ENCODE results near the gene CREB3.

Gene CREB3

GRCh38 chr9:35689542-35690293, 42.7 kb upstream of the CREB3 start, which contains the start of gene TPM2:
Gene TPM2 (minus strand): TSS chr9:35689925. CDS start chr9:35689817, 108 bp downstream.
- FAIRE-seq (no peak), DNase-seq (ENCODE audit: insufficient read length, low spot score) (peak; percentile 53)
- TF ChIP-seq PAX5 (IDR thresholded peaks at IDR 0.05; ENCODE audit: insufficient read depth, low read length, severe bottlenecking) (no peak), POLR2A (IDR thresholded peaks at IDR 0.05; ENCODE audit: low read depth, low read length) (peak; percentile 44; the same call in 1 of the 2 replicates), POLR2AphosphoS5 (IDR thresholded peaks at IDR 0.05; ENCODE audit: low read depth, low read length) (0 out of 2 replicates have a peak, but pooled peaks have one; percentile 48)

- no peak for DNase-seq (ENCODE audit: insufficient read length, low spot score)
Observed at GRCh38 chr9:35690294-35690613, 42.2 kb upstream of the CREB3 start.

GRCh38 chr9:35690614-35691333, 41.7 kb upstream of the CREB3 start:
- DNase-seq (ENCODE audit: insufficient read length, low spot score) = peak; percentile 54
- no peak for TF ChIP-seq PAX5 (IDR thresholded peaks at IDR 0.05; ENCODE audit: insufficient read depth, low read length, severe bottlenecking)
- TF ChIP-seq POLR2A (IDR thresholded peaks at IDR 0.05; ENCODE audit: low read depth, low read length) = no peak
- no peak for TF ChIP-seq TAF1 (IDR thresholded peaks at IDR 0.05; ENCODE audit: low read depth, low read length)
- no peak for TF ChIP-seq SPI1 (IDR thresholded peaks at IDR 0.05; ENCODE audit: low read depth, low read length)
- no peak for TF ChIP-seq POLR2AphosphoS5 (IDR thresholded peaks at IDR 0.05; ENCODE audit: low read depth, low read length)
- no peak for TF ChIP-seq POU2F2 (IDR thresholded peaks at IDR 0.05; ENCODE audit: low read depth, low read length)
- FAIRE-seq = peak; percentile 66

More at GRCh38 chr9:35690294-35690613, 42.2 kb upstream of the CREB3 start:
- peak; percentile 63 for FAIRE-seq
- TF ChIP-seq PAX5 (IDR thresholded peaks at IDR 0.05; ENCODE audit: insufficient read depth, low read length, severe bottlenecking) (no peak), POLR2A (IDR thresholded peaks at IDR 0.05; ENCODE audit: low read depth, low read length) (no peak), POLR2AphosphoS5 (IDR thresholded peaks at IDR 0.05; ENCODE audit: low read depth, low read length) (no peak), SPI1 (IDR thresholded peaks at IDR 0.05; ENCODE audit: low read depth, low read length) (no peak), POU2F2 (IDR thresholded peaks at IDR 0.05; ENCODE audit: low read depth, low read length) (no peak), TAF1 (IDR thresholded peaks at IDR 0.05; ENCODE audit: low read depth, low read length) (no peak)

- FAIRE-seq (no peak), DNase-seq (ENCODE audit: insufficient read length, low spot score) (no peak)
- TF ChIP-seq SPI1 (IDR thresholded peaks at IDR 0.05; ENCODE audit: low read depth, low read length) = no peak
- TF ChIP-seq POLR2AphosphoS5 (IDR thresholded peaks at IDR 0.05; ENCODE audit: low read depth, low read length) = no peak
- no peak for TF ChIP-seq POU2F2 (IDR thresholded peaks at IDR 0.05; ENCODE audit: low read depth, low read length)
- TF ChIP-seq PAX5 (IDR thresholded peaks at IDR 0.05; ENCODE audit: insufficient read depth, low read length, severe bottlenecking) = no peak
- TF ChIP-seq POLR2A (IDR thresholded peaks at IDR 0.05; ENCODE audit: low read depth, low read length) = no peak
- no peak for TF ChIP-seq TAF1 (IDR thresholded peaks at IDR 0.05; ENCODE audit: low read depth, low read length)
Observed at GRCh38 chr9:35691334-35691650, 41.2 kb upstream of the CREB3 start.

GRCh38 chr9:35691757-35692301, 40.6 kb upstream of the CREB3 start:
- no peak for FAIRE-seq
- no peak for DNase-seq (ENCODE audit: insufficient read length, low spot score)
- no peak for TF ChIP-seq POU2F2 (IDR thresholded peaks at IDR 0.05; ENCODE audit: low read depth, low read length)
- TF ChIP-seq PAX5 (IDR thresholded peaks at IDR 0.05; ENCODE audit: insufficient read depth, low read length, severe bottlenecking) = no peak
- TF ChIP-seq POLR2AphosphoS5 (IDR thresholded peaks at IDR 0.05; ENCODE audit: low read depth, low read length) = no peak
- no peak for TF ChIP-seq TAF1 (IDR thresholded peaks at IDR 0.05; ENCODE audit: low read depth, low read length)
- no peak for TF ChIP-seq SPI1 (IDR thresholded peaks at IDR 0.05; ENCODE audit: low read depth, low read length)
- no peak for TF ChIP-seq POLR2A (IDR thresholded peaks at IDR 0.05; ENCODE audit: low read depth, low read length)

GRCh38 chr9:35695943-35696401, 36.5 kb upstream of the CREB3 start:
- FAIRE-seq (no peak), DNase-seq (ENCODE audit: insufficient read length, low spot score) (no peak)
- TF ChIP-seq POLR2AphosphoS5 (IDR thresholded peaks at IDR 0.05; ENCODE audit: low read depth, low read length) (no peak), POLR2A (IDR thresholded peaks at IDR 0.05; ENCODE audit: low read depth, low read length) (no peak), POU2F2 (IDR thresholded peaks at IDR 0.05; ENCODE audit: low read depth, low read length) (no peak), TAF1 (IDR thresholded peaks at IDR 0.05; ENCODE audit: low read depth, low read length) (no peak), PAX5 (IDR thresholded peaks at IDR 0.05; ENCODE audit: insufficient read depth, low read length, severe bottlenecking) (no peak), SPI1 (IDR thresholded peaks at IDR 0.05; ENCODE audit: low read depth, low read length) (no peak)

GRCh38 chr9:35696520-35697215, 35.8 kb upstream of the CREB3 start:
- FAIRE-seq = peak; percentile 91
- DNase-seq (ENCODE audit: insufficient read length, low spot score) = peak; percentile 76
- no peak for TF ChIP-seq POLR2AphosphoS5 (IDR thresholded peaks at IDR 0.05; ENCODE audit: low read depth, low read length)
- TF ChIP-seq SPI1 (IDR thresholded peaks at IDR 0.05; ENCODE audit: low read depth, low read length) = no peak
- no peak for TF ChIP-seq PAX5 (IDR thresholded peaks at IDR 0.05; ENCODE audit: insufficient read depth, low read length, severe bottlenecking)
- no peak for TF ChIP-seq POU2F2 (IDR thresholded peaks at IDR 0.05; ENCODE audit: low read depth, low read length)
- TF ChIP-seq TAF1 (IDR thresholded peaks at IDR 0.05; ENCODE audit: low read depth, low read length) = no peak
- no peak for TF ChIP-seq POLR2A (IDR thresholded peaks at IDR 0.05; ENCODE audit: low read depth, low read length)

GRCh38 chr9:35697486-35697885, 35.0 kb upstream of the CREB3 start:
- DNase-seq (ENCODE audit: insufficient read length, low spot score) (no peak), FAIRE-seq (no peak)
- no peak for TF ChIP-seq POLR2A (IDR thresholded peaks at IDR 0.05; ENCODE audit: low read depth, low read length)
- no peak for TF ChIP-seq PAX5 (IDR thresholded peaks at IDR 0.05; ENCODE audit: insufficient read depth, low read length, severe bottlenecking)
- no peak for TF ChIP-seq TAF1 (IDR thresholded peaks at IDR 0.05; ENCODE audit: low read depth, low read length)
- no peak for TF ChIP-seq SPI1 (IDR thresholded peaks at IDR 0.05; ENCODE audit: low read depth, low read length)
- TF ChIP-seq POLR2AphosphoS5 (IDR thresholded peaks at IDR 0.05; ENCODE audit: low read depth, low read length) = no peak
- no peak for TF ChIP-seq POU2F2 (IDR thresholded peaks at IDR 0.05; ENCODE audit: low read depth, low read length)

Measured in GM12891 (cell line).